Ovary (tissue), 3 donors: ENCODE data around the gene GTF2H1.

ENCODE experiments used
- EP300 ChIP-seq: sonication (generic); formaldehyde crosslinking; IDR thresholded peaks from one replicate; pipeline ENCODE4 v1.6.1; 2017; ENCODE audit warnings: antibody characterized with exemption
- POLR2A ChIP-seq: fragments of 450-650 bp; IDR thresholded peaks from one replicate; pipeline ENCODE4 v1.6.1; 2017; ENCODE audit warnings: antibody characterized with exemption, mild to moderate bottlenecking, moderate library complexity
- TF ChIP-seq, protein P1 (sequence below), 3 donors: fragments of 450-650 bp in 2 of 3; fragments of 200-600 bp in 1 of 3; IDR thresholded peaks; one replicate each; pipeline versions ENCODE4 v1.5.1 to v1.8.0; 2016 to 2022; ENCODE audit warnings: antibody characterized with exemption in 3 of 3, mild to moderate bottlenecking in 1 of 3
- donor health status: DM: no; HTN: no; CAD: no.

- TF ChIP-seq, protein P1, sequence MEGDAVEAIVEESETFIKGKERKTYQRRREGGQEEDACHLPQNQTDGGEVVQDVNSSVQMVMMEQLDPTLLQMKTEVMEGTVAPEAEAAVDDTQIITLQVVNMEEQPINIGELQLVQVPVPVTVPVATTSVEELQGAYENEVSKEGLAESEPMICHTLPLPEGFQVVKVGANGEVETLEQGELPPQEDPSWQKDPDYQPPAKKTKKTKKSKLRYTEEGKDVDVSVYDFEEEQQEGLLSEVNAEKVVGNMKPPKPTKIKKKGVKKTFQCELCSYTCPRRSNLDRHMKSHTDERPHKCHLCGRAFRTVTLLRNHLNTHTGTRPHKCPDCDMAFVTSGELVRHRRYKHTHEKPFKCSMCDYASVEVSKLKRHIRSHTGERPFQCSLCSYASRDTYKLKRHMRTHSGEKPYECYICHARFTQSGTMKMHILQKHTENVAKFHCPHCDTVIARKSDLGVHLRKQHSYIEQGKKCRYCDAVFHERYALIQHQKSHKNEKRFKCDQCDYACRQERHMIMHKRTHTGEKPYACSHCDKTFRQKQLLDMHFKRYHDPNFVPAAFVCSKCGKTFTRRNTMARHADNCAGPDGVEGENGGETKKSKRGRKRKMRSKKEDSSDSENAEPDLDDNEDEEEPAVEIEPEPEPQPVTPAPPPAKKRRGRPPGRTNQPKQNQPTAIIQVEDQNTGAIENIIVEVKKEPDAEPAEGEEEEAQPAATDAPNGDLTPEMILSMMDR (IDR thresholded peaks at IDR 0.05), result no peak
- TF ChIP-seq POLR2A (no peak), EP300 (no peak)
Measured at GRCh38 chr11:18408558-18409291, 86.4 kb downstream of the GTF2H1 start.
